Peyer's patch (tissue), 4 donors: ENCODE results near the gene TSPAN9. TPM values are rescaled to one million over a fixed set of nuclear protein-coding genes. Genes with fewer than 3 reads are reported as not detected.
A peak's percentile ranks its signal among the peaks of the same experiment; 100 is the strongest.

Source experiments
- DNase-seq, 3 donors: peaks; one replicate each; pipeline ENCODE4 v3.0.0-alpha.2; 2017 to 2019
- H3K27ac ChIP-seq, 4 donors: fragments of 200-600 bp; sonication (generic); one replicate each; pipeline ENCODE4 v1.5.1; 2016 to 2019
- H3K27me3 ChIP-seq, 2 donors: fragments of 200-600 bp; sonication (generic); one replicate each; pipeline ENCODE4 v1.5.1; 2019
- H3K36me3 ChIP-seq, 3 donors: fragments of 200-600 bp; sonication (generic); one replicate each; pipeline ENCODE4 v1.5.1; 2016 to 2019
- H3K4me1 ChIP-seq, 4 donors: fragments of 200-600 bp; sonication (generic); one replicate each; pipeline ENCODE4 v1.5.1; 2016 to 2019
- H3K4me3 ChIP-seq, 4 donors: fragments of 200-600 bp; sonication (generic); 1 replicate in 3 of 4; 2 replicates in 1 of 4; pipeline ENCODE4 v1.5.1; 2016 to 2019; ENCODE audit warnings: mild to moderate bottlenecking in 1 of 4
- H3K9me3 ChIP-seq, 4 donors: fragments of 200-600 bp; sonication (generic); one replicate each; pipeline ENCODE4 v1.5.1; 2016 to 2019; ENCODE audit warnings: mild to moderate bottlenecking in 1 of 4
- POLR2A ChIP-seq, 2 donors: fragments of 450-650 bp; IDR thresholded peaks; one replicate each; pipeline ENCODE4 v1.5.1; 2017; ENCODE audit warnings: antibody characterized with exemption in 2 of 2, mild to moderate bottlenecking in 2 of 2, moderate library complexity in 2 of 2
- total RNA-seq, 4 donors: library from RNA; depleted of rRNA; stranded (reverse); fragments of >200 nt; gene quantifications; one replicate each; pipeline ENCODE4 v1.1.0, GENCODE V29; 2016
- TF ChIP-seq, protein P1 (sequence below), 6 experiments: fragments of 450-650 bp in 4 of 6; fragments of 200-600 bp in 2 of 6; sonication (generic) in 1 of 6; IDR thresholded peaks; one replicate each; pipeline ENCODE4 v1.5.1; 2017 to 2019; ENCODE audit warnings: antibody characterized with exemption in 6 of 6, mild to moderate bottlenecking in 3 of 6, moderate library complexity in 1 of 6

Gene TSPAN9
- total RNA-seq, 4 donors from 2014 or later: 7.5 to 23.9 (median 11.8) TPM

- peak in 1 of 3 donors; percentile 24 for DNase-seq
- Histone ChIP-seq H3K4me1 (peaks cover 0 to 5% (median 0%) of the 10 kb centered on the region in 4 donors), H3K9me3 (no peaks in the 10 kb centered on the region), H3K36me3 (no peaks in the 10 kb centered on the region), H3K27ac (no peak overlapping the region), H3K4me3 (no peak overlapping the region), H3K27me3 (no peaks in the 10 kb centered on the region)
- TF ChIP-seq POLR2A (IDR thresholded peaks at IDR 0.05): no peak
- TF ChIP-seq, protein P1, sequence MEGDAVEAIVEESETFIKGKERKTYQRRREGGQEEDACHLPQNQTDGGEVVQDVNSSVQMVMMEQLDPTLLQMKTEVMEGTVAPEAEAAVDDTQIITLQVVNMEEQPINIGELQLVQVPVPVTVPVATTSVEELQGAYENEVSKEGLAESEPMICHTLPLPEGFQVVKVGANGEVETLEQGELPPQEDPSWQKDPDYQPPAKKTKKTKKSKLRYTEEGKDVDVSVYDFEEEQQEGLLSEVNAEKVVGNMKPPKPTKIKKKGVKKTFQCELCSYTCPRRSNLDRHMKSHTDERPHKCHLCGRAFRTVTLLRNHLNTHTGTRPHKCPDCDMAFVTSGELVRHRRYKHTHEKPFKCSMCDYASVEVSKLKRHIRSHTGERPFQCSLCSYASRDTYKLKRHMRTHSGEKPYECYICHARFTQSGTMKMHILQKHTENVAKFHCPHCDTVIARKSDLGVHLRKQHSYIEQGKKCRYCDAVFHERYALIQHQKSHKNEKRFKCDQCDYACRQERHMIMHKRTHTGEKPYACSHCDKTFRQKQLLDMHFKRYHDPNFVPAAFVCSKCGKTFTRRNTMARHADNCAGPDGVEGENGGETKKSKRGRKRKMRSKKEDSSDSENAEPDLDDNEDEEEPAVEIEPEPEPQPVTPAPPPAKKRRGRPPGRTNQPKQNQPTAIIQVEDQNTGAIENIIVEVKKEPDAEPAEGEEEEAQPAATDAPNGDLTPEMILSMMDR (IDR thresholded peaks at IDR 0.05): no peak
These were observed 67.3 kb downstream of the TSPAN9 start for GRCh38 chr12:3144495-3144894.

DNA sequence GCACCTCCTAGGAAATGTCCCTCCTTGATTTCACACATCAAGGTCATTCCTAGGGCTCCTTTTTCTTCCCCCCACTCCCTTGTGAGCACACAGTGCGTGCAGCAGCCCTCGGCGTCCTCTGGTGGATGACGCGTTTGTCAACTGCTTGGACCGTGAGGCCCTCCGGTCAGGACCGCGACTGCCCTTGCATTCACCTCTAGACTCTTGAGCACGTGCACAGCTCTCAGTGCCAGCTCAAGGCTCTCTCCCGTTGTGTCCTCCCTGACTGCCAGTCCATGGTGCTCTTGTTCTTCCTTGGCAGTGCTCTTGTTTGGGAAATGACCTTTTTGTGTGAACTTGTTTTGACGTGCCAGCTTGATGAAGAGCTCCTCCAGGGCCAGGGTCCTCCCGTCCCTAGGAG lies 67.9 kb downstream of the TSPAN9 start:
- H3K4me1 ChIP-seq: peaks cover 0 to 5% (median 0%) of the 10 kb centered on the region in 4 donors
- no peak overlapping the region for H3K4me3 ChIP-seq
- H3K36me3 ChIP-seq: no peaks in the 10 kb centered on the region
- TF ChIP-seq, protein P1 (IDR thresholded peaks at IDR 0.05): no peak
- H3K9me3 ChIP-seq: no peaks in the 10 kb centered on the region
- H3K27me3 ChIP-seq: no peaks in the 10 kb centered on the region
- DNase-seq: peak in 1 of 3 donors; percentile 15
- H3K27ac ChIP-seq: no peak overlapping the region

GRCh38 chr12:3145546-3146310 lies 68.5 kb downstream of the TSPAN9 start:
- H3K4me3 ChIP-seq: no peak overlapping the region
- H3K27me3 ChIP-seq: no peaks in the 10 kb centered on the region
- peak in 1 of 3 donors; percentile 31 for DNase-seq
- no peaks in the 10 kb centered on the region for H3K36me3 ChIP-seq
- TF ChIP-seq, protein P1 (IDR thresholded peaks at IDR 0.05): no peak
- TF ChIP-seq POLR2A (IDR thresholded peaks at IDR 0.05): no peak
- H3K9me3 ChIP-seq: no peaks in the 10 kb centered on the region
- H3K4me1 ChIP-seq: peaks cover 0 to 7% (median 0%) of the 10 kb centered on the region in 4 donors
- H3K27ac ChIP-seq: no peak overlapping the region

- TF ChIP-seq POLR2A (IDR thresholded peaks at IDR 0.05): no peak
- TF ChIP-seq, protein P1 (IDR thresholded peaks at IDR 0.05): no peak
- Histone ChIP-seq H3K9me3 (no peaks in the 10 kb centered on the region), H3K4me3 (no peak overlapping the region), H3K4me1 (peaks cover 0 to 15% (median 0%) of the 10 kb centered on the region in 4 donors), H3K36me3 (no peaks in the 10 kb centered on the region), H3K27me3 (no peaks in the 10 kb centered on the region), H3K27ac (no peak overlapping the region)
- peak in 1 of 3 donors; percentile 18 for DNase-seq
These were observed 70.1 kb downstream of the TSPAN9 start for GRCh38 chr12:3147260-3147659.

GRCh38 chr12:3148366-3149000 lies 71.3 kb downstream of the TSPAN9 start:
- Histone ChIP-seq H3K27me3 (no peaks in the 10 kb centered on the region), H3K4me1 (peaks cover 0 to 15% (median 0%) of the 10 kb centered on the region in 4 donors), H3K27ac (no peak overlapping the region), H3K4me3 (no peak overlapping the region), H3K9me3 (no peaks in the 10 kb centered on the region), H3K36me3 (no peaks in the 10 kb centered on the region)
- no peak for TF ChIP-seq POLR2A (IDR thresholded peaks at IDR 0.05)
- TF ChIP-seq, protein P1 (IDR thresholded peaks at IDR 0.05): no peak
- DNase-seq: peak in 1 of 3 donors; percentile 45
